Right lobe of liver (tissue), 6 donors: ENCODE results near the gene TMEM18. TPM values are rescaled to one million over a fixed set of nuclear protein-coding genes. Genes with fewer than 3 reads are reported as not detected.

Experiments used
- ATAC-seq, 4 donors: fragments of 200-7000 bp; cut with Tn5 transposase; one replicate each; pipeline ENCODE4 v1.9.1; 2020; ENCODE audit warnings: mild to moderate bottlenecking in 4 of 4, moderate library complexity in 4 of 4
- DNase-seq, 3 donors: peaks; one replicate each; pipeline ENCODE4 v3.0.0-alpha.2; 2020
- H3K27ac ChIP-seq, 3 donors: fragments of 200-600 bp; one replicate each; pipeline ENCODE4 v1.8.0; 2022
- H3K27me3 ChIP-seq, 2 donors: fragments of 200-600 bp; one replicate each; pipeline ENCODE4 v1.8.0; 2022
- H3K36me3 ChIP-seq, 4 donors: fragments of 200-600 bp; sonication (generic) in 1 of 4; one replicate each; pipeline versions ENCODE4 v1.5.1 to v1.8.0; 2017 to 2022; ENCODE audit warnings: control low read depth in 1 of 4
- H3K4me1 ChIP-seq, 4 donors: fragments of 200-600 bp; sonication (generic) in 1 of 4; one replicate each; pipeline versions ENCODE4 v1.5.1 to v1.8.0; 2017 to 2022; ENCODE audit warnings: control low read depth in 1 of 4
- H3K4me3 ChIP-seq, 3 donors: fragments of 200-600 bp; one replicate each; pipeline ENCODE4 v1.8.0; 2022
- H3K9me3 ChIP-seq, 4 donors: fragments of 200-600 bp; sonication (generic) in 1 of 4; one replicate each; pipeline versions ENCODE4 v1.5.1 to v1.8.0; 2017 to 2022; ENCODE audit warnings: control low read depth in 1 of 4
- POLR2A ChIP-seq: fragments of 450-650 bp; IDR thresholded peaks from one replicate; pipeline ENCODE4 v1.6.1; 2017; ENCODE audit warnings: antibody characterized with exemption, mild to moderate bottlenecking
- WGBS: methylation state at CpG from one replicate; pipeline ENCODE4 v1.1.6; 2018; ENCODE audit warnings: low coverage, low lambda C conversion rate; ENCODE audit not compliant: insufficient coverage; ENCODE audit errors: missing lambda C conversion rate; 5-methylcytosine and 5-hydroxymethylcytosine counted together
- intact Hi-C, 2 donors: fragments of 100-400 bp; cut with DNase I; formaldehyde crosslinking; loops; one replicate each; pipeline versions ENCODE4 v1.11.2 to v1.14.1; 2022
- total RNA-seq, 6 experiments: library from RNA; depleted of rRNA in 2 of 6; stranded (reverse); fragments of >200 nt in 2 of 6; fragmentation: NEBNext Ultra II Directional in 3 of 6; extraction: Animal tissue kit (Norgen Biotek cat#: 25700) in 3 of 6; gene quantifications; one replicate each; pipeline versions ENCODE4 v1.1.0 to v1.2.4, GENCODE V29; 2016 to 2023
- TF ChIP-seq, protein P1 (sequence below), 4 donors: fragments of 200-600 bp in 3 of 4; fragments of 450-650 bp in 1 of 4; IDR thresholded peaks; one replicate each; pipeline versions ENCODE4 v1.5.1 to v1.8.0; 2016 to 2022; ENCODE audit warnings: antibody characterized with exemption in 4 of 4, mild to moderate bottlenecking in 2 of 4
- donor health status: DM: no; HTN: yes; CAD: no.
- donor health status: DM: no; HTN: no; CAD: no.
- donor health status: DM: no; HTN: no; CAD: no.
- donor health status: DM: no; HTN: yes; CAD: no.
- donor health status: DM: no; HTN: yes; CAD: no.

The TMEM18 gene
- total RNA-seq, 6 experiments from 2014 or later, result 4.2 to 11.4 (median 7.0) TPM

DNA sequence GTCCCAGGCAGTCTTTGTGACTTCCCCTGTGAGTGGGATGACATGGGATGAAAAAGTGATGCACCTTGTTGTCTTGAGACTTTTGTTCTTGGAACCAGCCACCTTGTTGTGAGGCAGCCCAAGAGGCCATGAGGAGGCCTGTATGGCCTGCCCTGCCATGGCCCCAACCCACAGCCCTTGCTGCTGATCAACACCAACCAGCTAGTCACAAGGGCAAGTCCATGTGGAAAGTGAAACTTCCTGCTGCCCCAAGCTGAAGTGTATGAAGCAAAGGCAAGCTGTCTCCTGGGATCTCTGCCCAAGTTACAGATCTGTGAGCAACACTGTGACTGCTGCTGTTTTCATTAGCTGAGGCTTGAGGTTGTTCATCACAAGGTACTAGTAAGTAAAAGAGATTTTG, 21.6 kb downstream of the TMEM18 start:
- Histone ChIP-seq H3K36me3 (no peaks in the 10 kb centered on the region), H3K4me3 (no peak overlapping the region), H3K4me1 (no peaks in the 10 kb centered on the region), H3K27me3 (no peaks in the 10 kb centered on the region), H3K9me3 (no peaks in the 10 kb centered on the region), H3K27ac (no peak overlapping the region)
- intact Hi-C loops, result no loop called here
- DNase-seq, result no peak
- ATAC-seq, result no peak
- TF ChIP-seq, protein P1, sequence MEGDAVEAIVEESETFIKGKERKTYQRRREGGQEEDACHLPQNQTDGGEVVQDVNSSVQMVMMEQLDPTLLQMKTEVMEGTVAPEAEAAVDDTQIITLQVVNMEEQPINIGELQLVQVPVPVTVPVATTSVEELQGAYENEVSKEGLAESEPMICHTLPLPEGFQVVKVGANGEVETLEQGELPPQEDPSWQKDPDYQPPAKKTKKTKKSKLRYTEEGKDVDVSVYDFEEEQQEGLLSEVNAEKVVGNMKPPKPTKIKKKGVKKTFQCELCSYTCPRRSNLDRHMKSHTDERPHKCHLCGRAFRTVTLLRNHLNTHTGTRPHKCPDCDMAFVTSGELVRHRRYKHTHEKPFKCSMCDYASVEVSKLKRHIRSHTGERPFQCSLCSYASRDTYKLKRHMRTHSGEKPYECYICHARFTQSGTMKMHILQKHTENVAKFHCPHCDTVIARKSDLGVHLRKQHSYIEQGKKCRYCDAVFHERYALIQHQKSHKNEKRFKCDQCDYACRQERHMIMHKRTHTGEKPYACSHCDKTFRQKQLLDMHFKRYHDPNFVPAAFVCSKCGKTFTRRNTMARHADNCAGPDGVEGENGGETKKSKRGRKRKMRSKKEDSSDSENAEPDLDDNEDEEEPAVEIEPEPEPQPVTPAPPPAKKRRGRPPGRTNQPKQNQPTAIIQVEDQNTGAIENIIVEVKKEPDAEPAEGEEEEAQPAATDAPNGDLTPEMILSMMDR (IDR thresholded peaks at IDR 0.05), result no peak
- no peak for TF ChIP-seq POLR2A

DNA sequence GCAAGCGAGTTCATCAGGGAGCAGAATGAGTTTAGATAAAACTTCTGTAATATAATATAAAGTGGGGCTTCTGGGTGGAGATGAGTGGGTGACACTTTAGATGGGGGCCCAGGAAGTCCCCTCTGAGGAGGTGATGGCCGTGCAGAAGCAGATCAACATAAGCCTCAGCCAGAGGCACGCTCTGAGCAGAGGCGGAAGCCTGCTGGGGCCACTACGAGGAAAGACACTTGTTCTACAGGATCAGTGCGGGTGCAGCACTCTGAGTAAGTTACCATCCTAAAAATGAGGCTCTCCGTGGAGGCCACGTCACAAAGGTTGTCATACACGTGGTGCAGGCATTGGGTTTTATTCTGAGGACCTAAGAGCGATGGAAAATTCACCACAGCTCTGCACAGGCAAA, 22.3 kb downstream of the TMEM18 start:
- TF ChIP-seq, protein P1 (IDR thresholded peaks at IDR 0.05), result no peak
- no peak for TF ChIP-seq POLR2A
- no peaks in the 10 kb centered on the region for H3K9me3 ChIP-seq
- ATAC-seq (no peak), DNase-seq (no peak)
- no peaks in the 10 kb centered on the region for H3K27me3 ChIP-seq
- H3K36me3 ChIP-seq, result no peaks in the 10 kb centered on the region
- H3K27ac ChIP-seq, result no peak overlapping the region
- intact Hi-C loops, result no loop called here
- 52% methylated on average over 7 of the region's 10 CpGs for WGBS
- H3K4me1 ChIP-seq, result no peaks in the 10 kb centered on the region
- H3K4me3 ChIP-seq, result no peak overlapping the region

DNA sequence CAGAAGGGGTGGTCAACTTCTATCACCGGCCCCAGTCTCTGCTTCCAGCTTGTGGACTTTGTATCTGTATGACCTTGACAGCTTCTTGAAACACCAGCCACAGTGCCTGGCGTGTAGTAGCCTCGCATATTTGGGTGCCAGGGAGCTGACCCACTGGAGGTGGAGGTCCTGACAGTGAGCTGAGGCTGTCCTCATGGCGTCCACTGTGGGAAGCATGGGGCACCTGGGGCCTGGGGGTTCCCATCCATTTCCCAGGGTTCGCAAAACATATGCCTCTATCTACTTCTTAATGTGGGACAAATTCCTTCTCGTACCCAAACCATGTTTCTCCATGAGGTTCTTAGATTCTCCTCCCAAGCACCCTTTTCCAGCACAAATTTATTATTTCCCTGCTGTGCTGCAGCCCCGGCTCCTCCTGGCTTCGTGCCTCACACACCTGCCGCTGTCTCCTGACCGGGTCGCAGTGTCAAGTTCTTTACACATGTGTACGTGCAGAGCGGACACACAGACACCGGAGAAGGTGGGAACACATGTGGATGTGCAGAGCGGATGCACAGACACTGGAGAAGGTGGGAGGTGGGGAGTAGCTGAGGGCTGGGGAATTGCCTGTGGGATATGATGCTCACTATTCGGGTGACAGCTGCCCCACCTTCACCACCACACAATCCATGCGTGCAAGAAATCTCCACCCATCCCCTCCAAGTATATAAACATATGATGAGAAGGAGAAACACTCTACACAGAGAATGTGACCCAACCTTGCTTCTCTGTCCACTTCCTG, 23.4 kb downstream of the TMEM18 start:
- Histone ChIP-seq H3K27me3 (no peaks in the 10 kb centered on the region), H3K9me3 (no peaks in the 10 kb centered on the region), H3K36me3 (no peaks in the 10 kb centered on the region), H3K27ac (no peak overlapping the region), H3K4me1 (no peaks in the 10 kb centered on the region), H3K4me3 (no peak overlapping the region)
- ATAC-seq (no peak), DNase-seq (no peak)
- TF ChIP-seq, protein P1 (IDR thresholded peaks at IDR 0.05), result no peak
- TF ChIP-seq POLR2A, result no peak
- 58% methylated on average over 8 of the region's 17 CpGs for WGBS
- intact Hi-C loops, result no loop called here

DNA sequence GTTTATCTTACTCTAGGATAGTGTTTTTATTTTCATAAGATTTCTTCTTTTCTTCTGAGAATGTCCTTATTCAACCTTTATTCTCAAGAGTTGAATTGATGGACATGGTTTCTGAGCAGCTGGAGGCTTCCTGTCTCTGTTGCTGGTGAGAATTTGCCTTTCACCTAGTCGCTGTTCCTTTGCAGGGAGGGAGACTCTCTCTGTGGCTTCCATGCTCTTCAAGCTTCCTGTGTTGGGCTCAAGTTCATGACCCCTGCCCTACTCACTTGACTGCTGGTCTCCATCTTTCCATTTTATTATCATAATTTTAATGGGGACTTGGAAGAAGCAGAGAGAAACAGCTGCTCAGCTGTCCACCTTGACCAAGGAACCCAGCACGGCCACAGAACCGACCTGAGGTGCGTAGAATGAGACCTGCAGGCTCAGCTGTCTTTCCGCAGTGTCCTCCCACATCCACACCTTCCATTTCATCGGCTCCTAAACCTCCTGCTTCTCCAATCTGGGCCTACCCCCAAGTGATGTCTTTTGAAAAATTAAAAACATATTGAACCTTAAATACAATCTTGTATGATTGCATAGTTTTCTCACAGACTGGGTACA, 24.2 kb downstream of the TMEM18 start:
- DNase-seq (no peak), ATAC-seq (no peak)
- 74% methylated on average over 6 of the region's 6 CpGs for WGBS
- H3K4me3 ChIP-seq, result no peak overlapping the region
- H3K27ac ChIP-seq, result no peak overlapping the region
- H3K27me3 ChIP-seq, result no peaks in the 10 kb centered on the region
- no peak for TF ChIP-seq POLR2A
- TF ChIP-seq, protein P1 (IDR thresholded peaks at IDR 0.05), result no peak
- H3K36me3 ChIP-seq, result no peaks in the 10 kb centered on the region
- no peaks in the 10 kb centered on the region for H3K9me3 ChIP-seq
- intact Hi-C loops, result no loop called here
- H3K4me1 ChIP-seq, result no peaks in the 10 kb centered on the region
